HT-29 (cell line): ENCODE data around the gene SLC10A6. TPM values are rescaled to one million over a fixed set of nuclear protein-coding genes. Genes with fewer than 3 reads are reported as not detected.

ENCODE experiments used
- DNase-seq: peaks from one replicate; pipeline ENCODE4 v3.0.0-alpha.2; 2015; ENCODE audit warnings: low spot score
- total RNA-seq: library from RNA; depleted of rRNA; stranded (reverse); fragments of >200 nt; shearing (Covaris generic); gene quantifications from 2 replicates; pipeline ENCODE4 v1.2.3, GENCODE V29; 2014; rRNA removed

The SLC10A6 gene
- total RNA-seq, 1 experiment from 2014 or later, result not detected

GRCh38 chr4:86788826-86789225 lies 60.4 kb downstream of the SLC10A6 start:
- no peak for DNase-seq

GRCh38 chr4:86778175-86778574 lies 71.0 kb downstream of the SLC10A6 start:
- DNase-seq, result no peak

- no peak for DNase-seq
Measured at GRCh38 chr4:86775061-86775460, 74.1 kb downstream of the SLC10A6 start.

Other genes with a start within 250 kb of the SLC10A6 start
- gene C4orf36, start 43.0 kb upstream of the SLC10A6 start, total RNA-seq, result 0.10 and 0.41 TPM in 2 replicates
- gene AFF1, start 85.6 kb upstream of the SLC10A6 start, total RNA-seq, result 22.6 and 25.6 TPM in 2 replicates